ENCODE measurements around the gene INHBC. TPM values are rescaled to one million over a fixed set of nuclear protein-coding genes. Genes with fewer than 3 reads are reported as not detected.

INHBC gene
- total RNA-seq, 2 experiments from 2014 or later = 0.36 TPM; not detected in 1

DNA sequence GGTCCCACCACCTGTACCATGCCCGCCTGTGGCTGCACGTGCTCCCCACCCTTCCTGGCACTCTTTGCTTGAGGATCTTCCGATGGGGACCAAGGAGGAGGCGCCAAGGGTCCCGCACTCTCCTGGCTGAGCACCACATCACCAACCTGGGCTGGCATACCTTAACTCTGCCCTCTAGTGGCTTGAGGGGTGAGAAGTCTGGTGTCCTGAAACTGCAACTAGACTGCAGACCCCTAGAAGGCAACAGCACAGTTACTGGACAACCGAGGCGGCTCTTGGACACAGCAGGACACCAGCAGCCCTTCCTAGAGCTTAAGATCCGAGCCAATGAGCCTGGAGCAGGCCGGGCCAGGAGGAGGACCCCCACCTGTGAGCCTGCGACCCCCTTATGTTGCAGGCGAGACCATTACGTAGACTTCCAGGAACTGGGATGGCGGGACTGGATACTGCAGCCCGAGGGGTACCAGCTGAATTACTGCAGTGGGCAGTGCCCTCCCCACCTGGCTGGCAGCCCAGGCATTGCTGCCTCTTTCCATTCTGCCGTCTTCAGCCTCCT is 21.6 kb downstream of the INHBC start:
- Histone ChIP-seq H3K9me2 (ENCODE audit: insufficient read depth, low read length) (no peaks in the 10 kb centered on the region), H3K79me2 (ENCODE audit: insufficient read depth, low read depth, low read length) (no peaks in the 10 kb centered on the region), H3K4me2 (ENCODE audit: low read length) (peak overlapping the region; percentile 58), H3K36me3 (ENCODE audit: insufficient read depth, low read length) (no peaks in the 10 kb centered on the region), H3K4me1 (ENCODE audit: insufficient read depth, low read length, poor library complexity, severe bottlenecking) (peaks cover 51% of the 10 kb centered on the region), H4K20me1 (ENCODE audit: insufficient read depth, low read length) (no peaks in the 10 kb centered on the region), H3K9me3 (ENCODE audit: low read length) (no peaks in the 10 kb centered on the region), H3K27ac (ENCODE audit: low read depth, low read length, poor library complexity, severe bottlenecking) (no peak overlapping the region), H3K4me3 (ENCODE audit: low read depth, low read length, poor library complexity, severe bottlenecking) (peak overlapping the region; percentile 42), H2AFZ (ENCODE audit: low read length) (peak overlapping the region; percentile 23; the same call in 1 of the 2 replicates)
- intact Hi-C loops (cut with micrococcal nuclease; ENCODE audit: unreplicated experiment) = loop anchor here (1.0 kb wide), 1 partner anchor 243 kb away; no protein-coding TSS in a partner anchor
- TF ChIP-seq, protein P1, sequence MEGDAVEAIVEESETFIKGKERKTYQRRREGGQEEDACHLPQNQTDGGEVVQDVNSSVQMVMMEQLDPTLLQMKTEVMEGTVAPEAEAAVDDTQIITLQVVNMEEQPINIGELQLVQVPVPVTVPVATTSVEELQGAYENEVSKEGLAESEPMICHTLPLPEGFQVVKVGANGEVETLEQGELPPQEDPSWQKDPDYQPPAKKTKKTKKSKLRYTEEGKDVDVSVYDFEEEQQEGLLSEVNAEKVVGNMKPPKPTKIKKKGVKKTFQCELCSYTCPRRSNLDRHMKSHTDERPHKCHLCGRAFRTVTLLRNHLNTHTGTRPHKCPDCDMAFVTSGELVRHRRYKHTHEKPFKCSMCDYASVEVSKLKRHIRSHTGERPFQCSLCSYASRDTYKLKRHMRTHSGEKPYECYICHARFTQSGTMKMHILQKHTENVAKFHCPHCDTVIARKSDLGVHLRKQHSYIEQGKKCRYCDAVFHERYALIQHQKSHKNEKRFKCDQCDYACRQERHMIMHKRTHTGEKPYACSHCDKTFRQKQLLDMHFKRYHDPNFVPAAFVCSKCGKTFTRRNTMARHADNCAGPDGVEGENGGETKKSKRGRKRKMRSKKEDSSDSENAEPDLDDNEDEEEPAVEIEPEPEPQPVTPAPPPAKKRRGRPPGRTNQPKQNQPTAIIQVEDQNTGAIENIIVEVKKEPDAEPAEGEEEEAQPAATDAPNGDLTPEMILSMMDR (conservative IDR thresholded peaks at IDR 0.05; ENCODE audit: low read length) = peak; percentile 86
- TF ChIP-seq EZH2phosphoT487 (IDR thresholded peaks at IDR 0.05; ENCODE audit: borderline replicate concordance, low read depth, low read length) = no peak
- peak; percentile 85 for DNase-seq (ENCODE audit: low spot score)
- POLR2A ChIA-PET = interaction anchor here (0.5 to 2.1 kb wide), 10 partner anchors 20 to 227 kb away, joined by 3 to 7 read pairs (median 3); partner anchors contain the start of gene SHMT2
- CTCF ChIA-PET (ENCODE audit: unreplicated experiment) = interaction anchor here (0.9 to 2.2 kb wide), 7 partner anchors 11 to 242 kb away, joined by 3 to 12 read pairs (median 4); no protein-coding TSS in a partner anchor
- no TSS peak for BruUV-seq (replicated peaks)

DNA sequence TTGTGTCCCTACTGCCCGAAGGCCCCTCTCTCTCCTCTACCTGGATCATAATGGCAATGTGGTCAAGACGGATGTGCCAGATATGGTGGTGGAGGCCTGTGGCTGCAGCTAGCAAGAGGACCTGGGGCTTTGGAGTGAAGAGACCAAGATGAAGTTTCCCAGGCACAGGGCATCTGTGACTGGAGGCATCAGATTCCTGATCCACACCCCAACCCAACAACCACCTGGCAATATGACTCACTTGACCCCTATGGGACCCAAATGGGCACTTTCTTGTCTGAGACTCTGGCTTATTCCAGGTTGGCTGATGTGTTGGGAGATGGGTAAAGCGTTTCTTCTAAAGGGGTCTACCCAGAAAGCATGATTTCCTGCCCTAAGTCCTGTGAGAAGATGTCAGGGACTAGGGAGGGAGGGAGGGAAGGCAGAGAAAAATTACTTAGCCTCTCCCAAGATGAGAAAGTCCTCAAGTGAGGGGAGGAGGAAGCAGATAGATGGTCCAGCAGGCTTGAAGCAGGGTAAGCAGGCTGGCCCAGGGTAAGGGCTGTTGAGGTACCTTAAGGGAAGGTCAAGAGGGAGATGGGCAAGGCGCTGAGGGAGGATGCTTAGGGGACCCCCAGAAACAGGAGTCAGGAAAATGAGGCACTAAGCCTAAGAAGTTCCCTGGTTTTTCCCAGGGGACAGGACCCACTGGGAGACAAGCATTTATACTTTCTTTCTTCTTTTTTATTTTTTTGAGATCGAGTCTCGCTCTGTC is 22.3 kb downstream of the INHBC start:
- POLR2A ChIA-PET = interaction anchor here (1.1 to 1.3 kb wide), 2 partner anchors 29 to 157 kb away, joined by 3 read pairs; no protein-coding TSS in a partner anchor
- no peaks in the 10 kb centered on the region for H3K9me2 ChIP-seq (ENCODE audit: insufficient read depth, low read length)
- H3K27ac ChIP-seq (ENCODE audit: low read depth, low read length, poor library complexity, severe bottlenecking) = no peak overlapping the region
- peaks cover 51% of the 10 kb centered on the region for H3K4me1 ChIP-seq (ENCODE audit: insufficient read depth, low read length, poor library complexity, severe bottlenecking)
- no peaks in the 10 kb centered on the region for H3K36me3 ChIP-seq (ENCODE audit: insufficient read depth, low read length)
- TF ChIP-seq, protein P1 (conservative IDR thresholded peaks at IDR 0.05; ENCODE audit: low read length) = no peak
- TF ChIP-seq EZH2phosphoT487 (IDR thresholded peaks at IDR 0.05; ENCODE audit: borderline replicate concordance, low read depth, low read length) = no peak
- CTCF ChIA-PET (ENCODE audit: unreplicated experiment) = no interaction called here
- intact Hi-C loops (cut with micrococcal nuclease; ENCODE audit: unreplicated experiment) = loop anchor here (1.0 kb wide), 1 partner anchor 244 kb away; no protein-coding TSS in a partner anchor
- H3K9me3 ChIP-seq (ENCODE audit: low read length) = no peaks in the 10 kb centered on the region
- no peaks in the 10 kb centered on the region for H4K20me1 ChIP-seq (ENCODE audit: insufficient read depth, low read length)
- BruUV-seq (replicated peaks) = no TSS peak
- H3K4me2 ChIP-seq (ENCODE audit: low read length) = no peak overlapping the region
- no peak overlapping the region for H3K4me3 ChIP-seq (ENCODE audit: low read depth, low read length, poor library complexity, severe bottlenecking)
- no peak overlapping the region for H2AFZ ChIP-seq (ENCODE audit: low read length)
- DNase-seq (ENCODE audit: low spot score) = no peak
- H3K79me2 ChIP-seq (ENCODE audit: insufficient read depth, low read depth, low read length) = no peaks in the 10 kb centered on the region

Data from OCI-LY7 (cell line).